COLO829 (cell line): ENCODE measurements around the gene THPO.

Experiments
- DNase-seq: peaks from one replicate; pipeline ENCODE4 v3.0.0; 2012; ENCODE audit warnings: low spot score

The THPO gene

GRCh38 chr3:184377882-184378445 is at the start of gene THPO:
Gene THPO (minus strand): TSS chr3:184378207. CDS start chr3:184376259, 1,948 bp downstream.
- DNase-seq, result no peak

GRCh38 chr3:184426691-184427141 is 48.7 kb upstream of the THPO start:
- DNase-seq, result no peak

- no peak for DNase-seq
Measured at GRCh38 chr3:184423561-184423960, 45.6 kb upstream of the THPO start.

DNA sequence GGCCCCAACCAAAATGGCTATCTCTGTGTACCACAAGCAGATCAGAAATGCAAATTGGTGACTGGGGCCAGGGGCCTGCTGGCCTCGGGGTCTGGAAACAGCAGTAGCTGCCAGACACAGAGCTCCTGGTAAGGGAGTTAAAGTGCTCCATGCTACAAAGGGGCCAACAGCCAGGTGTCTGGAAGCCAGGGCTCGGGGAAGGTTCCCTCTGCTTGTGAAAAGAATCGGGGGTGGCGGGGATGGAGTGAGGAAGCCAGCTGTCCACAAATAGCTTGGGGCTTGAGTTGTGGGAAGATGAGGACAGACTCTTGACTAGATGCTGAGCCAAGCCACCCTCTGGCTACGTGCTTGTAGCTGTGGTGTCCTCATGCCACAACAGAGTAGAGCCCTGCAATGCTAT is 41.2 kb upstream of the THPO start:
- no peak for DNase-seq

GRCh38 chr3:184417619-184418327 is 39.8 kb upstream of the THPO start:
- DNase-seq, result peak; percentile 64

GRCh38 chr3:184415203-184415490 is 37.1 kb upstream of the THPO start:
- DNase-seq, result no peak

DNA sequence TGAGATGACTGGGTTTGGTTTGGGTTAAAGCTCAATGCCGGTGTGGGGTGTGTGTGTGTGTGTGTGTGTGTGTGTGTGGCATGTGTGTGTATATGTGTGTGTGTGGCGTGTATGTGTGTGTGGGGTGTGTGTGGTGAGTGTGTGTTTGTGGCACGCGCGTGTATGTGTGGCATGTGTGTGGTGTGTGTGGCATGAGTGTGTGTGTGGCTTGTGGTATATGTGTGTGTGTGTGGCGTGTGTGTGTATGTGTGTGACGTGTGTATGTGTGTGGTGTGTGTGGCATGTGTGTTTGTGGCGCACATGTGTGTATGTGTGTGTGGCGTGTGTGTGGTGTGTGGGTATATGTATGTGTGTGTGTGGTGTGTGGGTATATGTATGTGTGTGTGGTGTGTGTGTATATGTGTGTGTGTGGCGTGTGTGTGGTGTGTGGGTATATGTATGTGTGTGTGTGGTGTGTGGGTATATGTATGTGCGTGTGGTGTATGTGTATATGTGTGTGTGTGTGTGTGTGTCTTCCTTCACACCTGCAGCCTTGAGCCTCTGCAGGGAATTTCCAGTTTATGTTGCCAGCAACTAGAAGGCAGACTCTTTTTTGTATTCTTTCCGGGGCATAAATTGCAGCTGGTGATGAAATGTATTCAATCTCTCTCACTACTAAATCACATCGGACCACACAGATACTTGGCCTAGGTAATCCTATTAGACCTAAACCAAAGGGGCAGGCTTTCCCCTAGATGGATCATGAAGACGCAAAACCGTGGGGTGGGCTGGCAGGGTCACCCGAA is 36.6 kb upstream of the THPO start:
- DNase-seq, result no peak

GRCh38 chr3:184409946-184410500 is 32.0 kb upstream of the THPO start:
- DNase-seq, result no peak

DNA sequence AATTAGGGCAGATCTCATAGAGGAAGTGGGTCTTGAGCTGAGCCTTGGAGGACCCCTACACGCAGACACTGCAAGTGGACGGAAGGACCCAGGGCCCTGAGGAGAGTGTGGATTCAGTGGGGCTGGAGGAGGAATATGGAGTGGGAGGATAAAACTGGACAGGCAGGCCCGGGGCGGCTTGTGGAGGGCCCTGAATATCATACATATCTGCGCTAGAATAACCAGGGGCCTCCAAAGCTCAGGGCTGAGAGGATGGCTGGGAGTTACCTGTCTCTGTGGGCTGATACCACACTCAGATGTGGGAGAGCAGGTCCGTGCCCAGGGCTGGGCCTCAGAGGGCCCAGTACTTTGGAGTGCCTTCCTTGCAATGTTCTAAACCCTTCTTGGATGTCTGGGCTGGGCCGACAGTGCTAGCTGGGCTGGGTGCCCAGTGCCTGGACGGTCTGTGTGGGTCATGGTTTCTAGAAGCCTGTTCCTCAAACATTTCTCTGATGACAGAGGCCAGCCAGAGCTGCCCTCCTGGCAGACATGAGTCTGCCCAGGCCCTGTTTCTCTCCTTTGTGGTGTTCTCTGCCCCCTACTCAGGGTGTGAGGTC is 31.4 kb upstream of the THPO start:
- no peak for DNase-seq

DNA sequence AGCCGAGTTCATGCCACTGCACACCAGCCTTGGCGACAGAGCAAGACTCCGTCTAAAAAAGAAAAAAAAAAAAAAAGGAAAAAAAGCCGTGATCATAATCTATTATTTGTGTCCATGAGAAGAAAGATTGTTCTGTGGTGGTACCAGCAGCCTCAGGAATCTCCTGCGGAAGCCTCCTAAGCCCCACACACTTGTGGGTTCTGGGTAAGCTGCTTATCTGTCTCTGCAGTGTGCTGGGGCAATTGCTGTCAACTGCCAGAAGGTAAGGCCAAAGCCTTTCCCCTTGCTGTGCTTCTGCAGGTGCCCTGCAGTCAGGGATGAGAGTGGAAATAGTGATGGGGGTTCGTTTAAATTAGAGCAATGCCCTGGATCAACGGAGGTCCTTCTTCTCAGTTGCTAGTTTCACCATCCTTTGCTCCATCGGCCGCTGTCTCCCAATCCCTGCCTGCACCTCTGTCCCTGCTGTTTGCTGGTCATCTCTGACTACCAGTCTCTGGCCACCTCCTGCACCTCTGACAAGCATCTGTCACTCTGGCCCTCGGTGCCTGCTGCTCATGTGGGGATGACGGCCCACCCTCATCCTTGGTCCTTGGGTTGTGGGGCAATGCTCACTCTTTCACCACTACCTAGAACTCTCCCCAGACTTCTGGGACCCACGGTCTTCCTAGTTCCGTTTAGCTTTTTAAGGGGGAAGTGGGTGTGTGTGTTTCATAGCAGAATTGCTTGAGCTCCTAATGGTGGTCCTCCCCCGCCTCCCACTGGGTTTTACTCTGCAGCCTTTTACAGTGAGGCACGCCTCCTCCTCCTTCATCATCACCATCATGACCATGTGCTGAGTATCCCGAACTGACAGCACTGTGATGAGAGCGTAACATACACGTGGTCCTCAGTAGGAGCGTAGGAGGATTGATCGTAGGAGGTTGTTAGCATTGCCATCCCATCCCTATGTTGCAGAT is 27.3 kb upstream of the THPO start:
- DNase-seq, result no peak

GRCh38 chr3:184399410-184399809 is 21.4 kb upstream of the THPO start:
- no peak for DNase-seq

DNA sequence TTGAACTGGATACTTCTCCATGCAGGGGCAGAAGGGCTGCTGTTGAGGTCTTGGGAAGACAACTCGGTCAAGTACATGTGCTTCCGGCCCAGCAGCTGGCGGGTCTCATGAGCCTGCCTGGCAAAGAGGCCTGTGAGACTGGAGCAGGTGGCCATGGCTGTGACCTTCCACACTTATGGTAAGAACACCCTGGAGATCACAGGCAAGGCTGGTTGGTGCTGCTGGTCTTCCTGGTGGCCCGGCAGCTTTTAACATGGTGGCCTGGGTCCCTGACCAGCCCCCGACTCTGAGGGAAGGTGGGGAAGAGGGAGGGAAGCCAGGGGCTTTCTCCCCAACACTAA is 17.3 kb upstream of the THPO start:
- DNase-seq, result no peak

DNA sequence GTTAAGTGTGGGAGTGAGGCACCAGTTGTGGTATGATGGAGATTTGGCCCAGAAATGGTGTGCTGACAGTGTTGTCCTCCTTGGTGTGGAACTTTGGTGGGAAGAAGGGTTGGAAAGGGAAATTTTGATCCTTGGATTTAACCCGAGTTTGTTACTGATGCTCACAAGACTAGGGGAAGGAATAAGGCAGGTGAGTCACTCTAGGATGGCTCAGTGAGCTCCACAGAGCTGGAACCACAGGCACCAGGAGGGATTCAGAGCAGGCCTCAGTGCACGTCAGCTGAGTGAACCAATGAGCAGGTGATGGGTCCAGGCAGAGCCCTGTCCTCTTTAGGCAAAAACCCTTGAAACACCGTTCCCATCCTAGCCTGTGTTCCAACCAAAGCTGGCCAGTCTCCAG is 13.3 kb upstream of the THPO start:
- no peak for DNase-seq

- no peak for DNase-seq
Measured at GRCh38 chr3:184389935-184390528, 12.0 kb upstream of the THPO start.

GRCh38 chr3:184389384-184389783 is 11.4 kb upstream of the THPO start:
- DNase-seq, result no peak

GRCh38 chr3:184388936-184389230 is 10.9 kb upstream of the THPO start:
- no peak for DNase-seq

DNA sequence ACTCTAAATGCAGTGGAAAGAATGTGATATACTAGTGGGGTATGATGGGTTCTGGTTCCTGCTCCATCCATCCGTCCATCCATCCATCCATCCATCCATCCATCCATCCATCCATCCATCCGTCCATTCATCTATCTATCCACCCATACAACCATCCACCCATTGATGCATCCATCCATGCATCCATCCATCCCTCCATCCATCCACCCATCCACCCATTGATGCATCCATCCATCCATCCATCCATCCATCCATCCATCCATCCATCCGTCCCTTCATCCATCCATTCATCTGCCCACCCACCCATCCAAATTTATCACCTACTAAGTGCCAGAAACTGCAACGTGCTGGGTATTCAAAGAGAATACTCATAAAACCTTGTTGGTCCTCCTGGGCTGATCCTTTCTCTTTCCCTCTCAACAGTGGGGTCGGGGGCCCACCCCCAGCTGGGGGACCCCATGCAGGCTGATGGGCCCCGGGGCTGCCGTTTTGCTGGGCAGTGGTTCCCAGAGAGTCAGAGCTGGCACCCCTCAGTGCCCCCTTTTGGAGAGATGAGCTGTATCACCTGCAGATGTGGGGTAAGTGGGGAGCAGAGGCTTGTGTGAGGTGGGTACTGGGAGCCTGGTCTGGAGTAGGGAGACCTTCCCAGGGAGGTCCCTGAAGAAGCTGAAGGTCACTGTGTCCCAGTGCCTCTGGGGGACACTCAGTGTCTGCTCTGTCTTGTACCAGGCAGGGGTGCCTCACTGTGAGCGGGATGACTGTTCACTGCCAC is 10.3 kb upstream of the THPO start:
- no peak for DNase-seq

GRCh38 chr3:184387174-184387714 is 9.2 kb upstream of the THPO start:
- DNase-seq, result no peak

GRCh38 chr3:184386047-184386806 is 8.2 kb upstream of the THPO start:
- DNase-seq, result no peak
